Heart left ventricle (tissue), 16 donors: Measurements from ENCODE around the gene PTPRC. TPM values are rescaled to one million over a fixed set of nuclear protein-coding genes. Genes with fewer than 3 reads are reported as not detected.

Experiments
- ATAC-seq, 4 donors: fragments of 200-7000 bp; cut with Tn5 transposase; one replicate each; pipeline ENCODE4 v1.9.1; 2020 to 2022; ENCODE audit warnings: moderate library complexity in 4 of 4, mild to moderate bottlenecking in 3 of 4, moderate number of reproducible peaks in 1 of 4
- DNase-seq, 5 donors: peaks; one replicate each; pipeline ENCODE4 v3.0.0-alpha.2; 2020
- H3K27ac ChIP-seq, 12 donors: fragments of 200-600 bp; sonication (generic) in 4 of 12; one replicate each; pipeline versions ENCODE4 v1.5.0 to v1.8.0; 2016 to 2022; ENCODE audit warnings: mild to moderate bottlenecking in 2 of 12
- H3K27me3 ChIP-seq, 9 donors: fragments of 200-600 bp; sonication (generic) in 2 of 9; one replicate each; pipeline versions ENCODE4 v1.5.1 to v1.8.0; 2016 to 2022; ENCODE audit warnings: mild to moderate bottlenecking in 3 of 9
- H3K36me3 ChIP-seq, 9 donors: fragments of 200-600 bp; sonication (generic) in 2 of 9; one replicate each; pipeline versions ENCODE4 v1.5.0 to v1.8.0; 2018 to 2022; ENCODE audit warnings: mild to moderate bottlenecking in 2 of 9
- H3K4me1 ChIP-seq, 12 donors: fragments of 200-600 bp; sonication (generic) in 4 of 12; one replicate each; pipeline versions ENCODE4 v1.5.0 to v1.8.0; 2016 to 2022; ENCODE audit warnings: mild to moderate bottlenecking in 3 of 12
- H3K4me3 ChIP-seq, 12 donors: fragments of 200-600 bp; sonication (generic) in 4 of 12; one replicate each; pipeline versions ENCODE4 v1.5.0 to v1.8.0; 2017 to 2022; ENCODE audit warnings: mild to moderate bottlenecking in 9 of 12, moderate library complexity in 4 of 12
- H3K9me3 ChIP-seq, 12 donors: fragments of 200-600 bp; sonication (generic) in 4 of 12; one replicate each; pipeline versions ENCODE4 v1.5.0 to v1.8.0; 2016 to 2022; ENCODE audit warnings: mild to moderate bottlenecking in 1 of 12
- POLR2A ChIP-seq, 2 donors: fragments of 450-650 bp; IDR thresholded peaks; one replicate each; pipeline ENCODE4 v1.6.1; 2017; ENCODE audit warnings: antibody characterized with exemption in 2 of 2, mild to moderate bottlenecking in 2 of 2, moderate library complexity in 2 of 2
- WGBS, 4 donors: extraction: QIAGEN DNeasy Blood & Tissue Kit in 2 of 4; methylation state at CpG; one replicate each; pipeline versions ENCODE4 v1.1.5 to v1.1.7; 2013 to 2018; 5-methylcytosine and 5-hydroxymethylcytosine counted together
- intact Hi-C, 10 donors: fragments of 100-400 bp; cut with DNase I; formaldehyde crosslinking; loops; one replicate each; pipeline versions ENCODE4 v1.11.1 to v1.14.2; 2022
- polyA plus RNA-seq, 2 donors: library from polyadenylated mRNA; stranded (reverse); fragments of 200-250 nt; gene quantifications; one replicate each; pipeline ENCODE4 v1.2.3, GENCODE V29; 2013
- total RNA-seq, 9 donors: library from RNA; depleted of rRNA in 2 of 9; stranded (reverse); fragments of >200 nt in 2 of 9; fragmentation: NEBNext Ultra II Directional in 3 of 9; extraction: Animal tissue kit (Norgen Biotek cat#: 25700) in 3 of 9; gene quantifications; one replicate each; pipeline versions ENCODE4 v1.1.0 to v1.2.4, GENCODE V29; 2016 to 2023
- TF ChIP-seq, protein P1 (sequence below), 12 donors: fragments of 200-600 bp; sonication (generic) in 4 of 12; IDR thresholded peaks; one replicate each; pipeline versions ENCODE4 v1.5.0 to v1.8.0; 2018 to 2022; ENCODE audit warnings: antibody characterized with exemption in 12 of 12, mild to moderate bottlenecking in 5 of 12
- donor health status: ischemic (EF 13 %, LVEDD 7.1; RV severe dilation, severe dysfunction).
- donor health status: healthy with polysubstance abuse.
- donor health status: DM: no; HTN: yes; CAD: no.
- donor health status: DM: no; HTN: no; CAD: no.
- donor health status: ischemic (EF 25% LVEDD 6.9; RV normal size, moderate dysfunction).
- donor health status: ischemic (EF 25% LVEDD 5.7; RV mildly dilated, moderate dysfunction).
- donor health status: healthy.
- donor health status: DM: yes; HTN: yes; CAD: no.
- donor health status: ischemic (EF 35%, LVEDD 5.7; RV mildly dilated, moderate dysfunction).
- donor health status: nonischemic (EF 11% LVEDD 7.7; RV severe dilation, severe dysfunction).
- donor health status: DM: yes; HTN: yes; CAD: no.
- donor health status: PGD.
- donor health status: ischemic (EF 29% LVEDD 5.4; RV normal size, mild dysfunction).
- donor health status: nonischemic (EF 23%, LVEDD 6.1; RV moderate dilation, normal function).

Gene PTPRC
- total and polyA plus RNA-seq, 11 donors: 0.65 to 99.3 (median 4.4) TPM

DNA sequence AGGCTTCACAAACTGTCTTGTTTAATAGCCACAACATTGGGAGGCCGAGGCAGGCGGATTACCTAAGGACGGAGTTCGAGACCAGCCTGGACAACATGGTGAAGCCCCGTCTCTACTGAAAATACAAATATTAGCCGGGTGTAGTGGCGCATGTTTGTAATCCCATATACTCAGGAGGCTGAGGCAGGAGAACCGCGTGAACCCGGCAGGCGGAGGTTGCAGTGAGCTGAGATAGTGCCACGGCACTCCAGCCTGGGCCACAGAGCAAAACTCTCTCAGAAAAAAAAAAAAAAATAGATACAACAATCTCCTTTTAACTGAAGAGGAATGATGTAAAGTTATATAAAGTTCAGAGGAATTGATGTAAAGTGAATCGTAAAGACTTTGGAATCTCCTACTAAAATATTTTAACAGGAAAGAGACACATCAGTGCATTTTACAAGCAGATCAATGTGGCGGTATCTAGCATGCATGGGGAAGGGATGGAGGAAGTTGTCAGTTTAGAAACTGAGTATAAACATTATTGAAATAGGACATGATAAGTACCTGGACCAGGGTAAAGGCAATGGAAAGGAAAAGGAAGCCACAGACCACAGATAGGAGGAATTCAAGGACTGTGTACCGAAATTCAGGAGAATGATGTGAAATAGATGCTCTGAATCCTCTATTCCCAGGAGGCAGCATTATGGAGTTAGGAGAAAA lies 41.5 kb downstream of the PTPRC start:
- TF ChIP-seq POLR2A (IDR thresholded peaks at IDR 0.05): no peak
- TF ChIP-seq, protein P1, sequence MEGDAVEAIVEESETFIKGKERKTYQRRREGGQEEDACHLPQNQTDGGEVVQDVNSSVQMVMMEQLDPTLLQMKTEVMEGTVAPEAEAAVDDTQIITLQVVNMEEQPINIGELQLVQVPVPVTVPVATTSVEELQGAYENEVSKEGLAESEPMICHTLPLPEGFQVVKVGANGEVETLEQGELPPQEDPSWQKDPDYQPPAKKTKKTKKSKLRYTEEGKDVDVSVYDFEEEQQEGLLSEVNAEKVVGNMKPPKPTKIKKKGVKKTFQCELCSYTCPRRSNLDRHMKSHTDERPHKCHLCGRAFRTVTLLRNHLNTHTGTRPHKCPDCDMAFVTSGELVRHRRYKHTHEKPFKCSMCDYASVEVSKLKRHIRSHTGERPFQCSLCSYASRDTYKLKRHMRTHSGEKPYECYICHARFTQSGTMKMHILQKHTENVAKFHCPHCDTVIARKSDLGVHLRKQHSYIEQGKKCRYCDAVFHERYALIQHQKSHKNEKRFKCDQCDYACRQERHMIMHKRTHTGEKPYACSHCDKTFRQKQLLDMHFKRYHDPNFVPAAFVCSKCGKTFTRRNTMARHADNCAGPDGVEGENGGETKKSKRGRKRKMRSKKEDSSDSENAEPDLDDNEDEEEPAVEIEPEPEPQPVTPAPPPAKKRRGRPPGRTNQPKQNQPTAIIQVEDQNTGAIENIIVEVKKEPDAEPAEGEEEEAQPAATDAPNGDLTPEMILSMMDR (IDR thresholded peaks at IDR 0.05): no peak
- H3K27me3 ChIP-seq: no peaks in the 10 kb centered on the region
- 94 to 96% (median 94%) methylated on average over 15 of the region's 15 CpGs for WGBS, 4 donors
- H3K36me3 ChIP-seq: no peaks in the 10 kb centered on the region
- H3K9me3 ChIP-seq: no peaks in the 10 kb centered on the region
- intact Hi-C loops: no loop called here
- H3K4me3 ChIP-seq: peak overlapping the region in 1 of 12 donors; percentile 25
- ATAC-seq: no peak
- peak overlapping the region in 2 of 12 donors; percentile 46 to 87 for H3K27ac ChIP-seq
- H3K4me1 ChIP-seq: peaks cover 0 to 94% (median 0%) of the 10 kb centered on the region in 12 donors
- no peak for DNase-seq

DNA sequence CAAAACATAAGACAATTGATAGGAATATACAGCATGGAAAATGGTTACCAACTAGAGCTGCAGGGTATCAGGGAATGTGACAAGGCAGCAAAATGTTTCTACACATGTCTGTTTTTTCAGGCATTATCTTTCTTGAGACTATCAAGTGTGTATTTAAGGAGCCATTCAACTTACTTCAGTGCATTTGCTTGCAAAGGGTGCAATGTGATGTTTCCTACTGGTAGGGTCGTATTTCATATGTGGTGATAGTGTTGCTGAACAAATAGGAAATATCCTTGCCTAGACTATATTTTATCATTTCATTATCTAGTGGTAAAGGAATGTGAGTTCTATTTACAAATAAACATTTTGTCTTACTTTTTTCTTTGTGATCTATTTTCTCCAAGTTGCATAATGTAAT lies 42.4 kb downstream of the PTPRC start:
- TF ChIP-seq, protein P1 (IDR thresholded peaks at IDR 0.05): no peak
- TF ChIP-seq POLR2A (IDR thresholded peaks at IDR 0.05): no peak
- peaks cover 0 to 93% (median 0%) of the 10 kb centered on the region in 12 donors for H3K4me1 ChIP-seq
- peak overlapping the region in 3 of 12 donors; percentile 1 to 87 (median 46) for H3K27ac ChIP-seq
- H3K4me3 ChIP-seq: peak overlapping the region in 1 of 12 donors; percentile 21
- no peaks in the 10 kb centered on the region for H3K9me3 ChIP-seq
- no peaks in the 10 kb centered on the region for H3K27me3 ChIP-seq
- 41 to 55% (median 54%) methylated on average over 1 of the region's 1 CpG for WGBS, 4 donors
- DNase-seq (no peak), ATAC-seq (no peak)
- intact Hi-C loops: no loop called here
- no peaks in the 10 kb centered on the region for H3K36me3 ChIP-seq

DNA sequence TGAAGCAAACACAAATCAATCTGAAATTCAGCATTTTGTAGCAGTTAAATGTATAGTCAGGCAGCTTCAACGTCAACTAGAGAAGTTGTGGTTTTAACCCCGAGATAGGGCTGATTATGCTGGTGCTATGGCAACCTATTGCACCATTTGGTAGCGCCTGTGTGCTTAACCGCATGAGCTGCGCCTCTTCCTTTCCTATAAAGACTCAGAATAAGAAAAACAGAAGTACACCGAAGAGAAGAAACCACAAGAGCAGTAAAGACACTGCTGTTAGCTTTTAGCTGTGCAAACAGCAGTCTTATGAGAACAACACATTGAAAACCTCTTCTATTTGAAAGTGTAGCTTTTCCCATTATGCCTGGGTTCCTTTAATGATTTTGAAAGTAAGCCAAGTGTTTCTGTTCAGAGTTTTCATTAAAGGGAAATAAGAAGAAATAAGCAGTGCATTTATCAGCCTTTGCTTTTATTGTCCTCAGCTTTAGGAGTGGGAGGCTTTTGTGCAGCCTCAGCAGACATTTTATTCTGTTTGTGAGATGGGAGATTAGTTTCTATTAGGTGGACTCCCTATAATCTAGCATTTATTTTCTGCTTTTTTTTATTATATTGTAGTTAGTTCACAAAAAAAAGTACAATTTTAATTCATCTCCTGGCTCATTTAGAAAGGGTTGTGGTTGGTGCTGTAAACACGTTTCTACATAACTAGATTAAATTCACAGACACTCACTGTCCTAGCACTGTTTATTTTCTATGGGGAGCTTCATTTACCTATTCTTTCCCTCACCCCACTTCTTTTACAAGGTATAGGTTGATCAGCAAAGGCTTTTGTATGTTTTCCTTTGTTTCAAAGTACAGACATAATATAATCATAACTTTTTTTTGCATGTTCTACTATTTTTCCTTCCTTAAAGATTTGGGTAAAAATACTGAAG lies 43.3 kb downstream of the PTPRC start:
- Histone ChIP-seq H3K36me3 (no peaks in the 10 kb centered on the region), H3K4me1 (peaks cover 0 to 93% (median 0%) of the 10 kb centered on the region in 12 donors), H3K9me3 (no peaks in the 10 kb centered on the region), H3K27me3 (no peaks in the 10 kb centered on the region), H3K27ac (peak overlapping the region in 5 of 12 donors; percentile 6 to 87 (median 31)), H3K4me3 (peak overlapping the region in 1 of 12 donors; percentile 23)
- ATAC-seq: peak; percentile 75 to 93 (median 86)
- 32 to 38% (median 34%) methylated on average over 7 of the region's 7 CpGs for WGBS, 4 donors
- intact Hi-C loops: no loop called here
- DNase-seq: peak; percentile 47 to 68 (median 55)
- no peak for TF ChIP-seq POLR2A (IDR thresholded peaks at IDR 0.05)
- TF ChIP-seq, protein P1 (IDR thresholded peaks at IDR 0.05): no peak

DNA sequence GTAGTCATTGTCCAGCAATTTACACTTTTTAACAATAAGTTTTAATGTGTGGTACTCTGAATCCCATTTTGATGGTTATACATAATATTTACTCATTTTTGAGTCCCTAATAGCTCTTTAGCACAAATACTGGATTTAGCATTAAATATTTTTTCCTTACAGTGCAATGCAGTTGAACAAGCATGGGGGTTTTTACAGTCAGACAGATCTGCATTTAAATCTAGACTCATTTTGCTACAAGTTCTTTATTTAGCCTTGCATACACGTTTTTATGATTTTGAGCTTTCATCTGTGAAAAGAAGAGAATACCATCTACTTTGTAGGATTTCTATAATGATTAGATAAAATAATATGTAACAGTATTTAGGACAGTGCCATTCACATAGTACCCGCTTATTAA lies 44.0 kb downstream of the PTPRC start:
- Histone ChIP-seq H3K4me1 (peaks cover 0 to 91% (median 0%) of the 10 kb centered on the region in 12 donors), H3K27me3 (no peaks in the 10 kb centered on the region), H3K9me3 (no peaks in the 10 kb centered on the region), H3K36me3 (no peaks in the 10 kb centered on the region), H3K4me3 (peak overlapping the region in 1 of 12 donors; percentile 23), H3K27ac (peak overlapping the region in 3 of 12 donors; percentile 31 to 87 (median 32))
- WGBS, 4 donors: 71 to 78% (median 77%) methylated on average over 2 of the region's 2 CpGs
- TF ChIP-seq POLR2A (IDR thresholded peaks at IDR 0.05): no peak
- TF ChIP-seq, protein P1 (IDR thresholded peaks at IDR 0.05): no peak
- ATAC-seq: no peak
- DNase-seq: no peak
- intact Hi-C loops: no loop called here
